A549 (cell line): ENCODE measurements around the gene SLC29A2.

Experiments
- BHLHE40 ChIP-seq: IDR thresholded peaks from 2 replicates; pipeline ENCODE4 v1.6.1; 2012; ENCODE audit warnings: low read depth, low read length, inconsistent platforms
- CTCF ChIP-seq: fragments of >200 bp; sonication (Bioruptor Twin); formaldehyde crosslinking; IDR thresholded peaks from 3 replicates; pipeline ENCODE4 v1.5.1; 2016
- EHF ChIP-seq: fragments of 250-450 bp; sonication (Bioruptor Pico); IDR thresholded peaks from 2 replicates; pipeline ENCODE4 v1.5.0; 2020; ENCODE audit warnings: mild to moderate bottlenecking
- EP300 ChIP-seq, 2 experiments: fragments of >200 bp; sonication (Bioruptor Twin); formaldehyde crosslinking; IDR thresholded peaks; 2 replicates in 1 of 2; 3 replicates in 1 of 2; pipeline ENCODE4 v1.6.1; 2016 to 2017
- GATA3 ChIP-seq: IDR thresholded peaks from 2 replicates; pipeline ENCODE4 v1.6.1; 2012; ENCODE audit warnings: borderline replicate concordance
- KDM1A ChIP-seq: fragments of 200-600 bp; sonication (generic); IDR thresholded peaks from 2 replicates; pipeline ENCODE4 v1.6.1; 2016; ENCODE audit warnings: low read depth, mild to moderate bottlenecking
- POLR2A ChIP-seq: IDR thresholded peaks from 2 replicates; pipeline ENCODE4 v1.6.1; 2012; ENCODE audit warnings: mild to moderate bottlenecking, low read length
- RAD21 ChIP-seq, 2 experiments: fragments of >200 bp in 1 of 2; sonication (Bioruptor Twin) in 1 of 2; formaldehyde crosslinking in 1 of 2; IDR thresholded peaks in 1 of 2; conservative IDR thresholded peaks in 1 of 2; 2 replicates in 1 of 2; 3 replicates in 1 of 2; pipeline ENCODE4 v1.6.1; 2012 to 2018; ENCODE audit warnings: inconsistent platforms in 1 of 2
- RNF2 ChIP-seq: fragments of 200-600 bp; sonication (generic); IDR thresholded peaks from 2 replicates; pipeline ENCODE4 v1.6.1; 2016; ENCODE audit warnings: low read depth, mild to moderate bottlenecking, antibody characterized with exemption, moderate library complexity, borderline replicate concordance
- SMC3 ChIP-seq: fragments of >200 bp; sonication (Bioruptor Twin); formaldehyde crosslinking; IDR thresholded peaks from 3 replicates; pipeline ENCODE4 v1.6.1; 2018; ENCODE audit warnings: inconsistent platforms
- TFCP2L1 ChIP-seq: fragments of 250-450 bp; sonication (Bioruptor Pico); IDR thresholded peaks from 2 replicates; pipeline ENCODE4 v1.5.0; 2021; ENCODE audit warnings: mild to moderate bottlenecking
- ZFP36 ChIP-seq: fragments of 450-650 bp; IDR thresholded peaks from 2 replicates; pipeline ENCODE4 v1.6.1; 2014; ENCODE audit warnings: borderline replicate concordance; ENCODE audit not compliant: partially characterized antibody
- TF ChIP-seq, protein P1 (sequence below): fragments of 450-650 bp; IDR thresholded peaks from 2 replicates; pipeline ENCODE4 v1.6.1; 2014; ENCODE audit warnings: antibody characterized with exemption
- TF ChIP-seq, protein P2 (sequence below): IDR thresholded peaks from 2 replicates; pipeline ENCODE4 v1.6.1; 2012

GRCh38 chr11:66371627-66372415, at the start of gene SLC29A2:
- TF ChIP-seq SMC3, result no peak
- TF ChIP-seq CTCF, result no peak
- no peak for TF ChIP-seq EP300 (IDR thresholded peaks at IDR 0.05)
- TF ChIP-seq POLR2A, result no peak
- TF ChIP-seq EHF (CRISPR knock-in tag), result no peak
- no peak for TF ChIP-seq RAD21 (conservative IDR thresholded peaks at IDR 0.05 in 1 of 2, IDR thresholded peaks at IDR 0.05 in 1 of 2)
- TF ChIP-seq GATA3, result no peak
- TF ChIP-seq BHLHE40, result no peak
- 0 out of 2 replicates have a peak, but pooled peaks have one; percentile 65 for TF ChIP-seq RNF2
- TF ChIP-seq KDM1A, result no peak
- TF ChIP-seq ZFP36, result no peak
- no peak for TF ChIP-seq TFCP2L1 (CRISPR knock-in tag)
- TF ChIP-seq, protein P1, sequence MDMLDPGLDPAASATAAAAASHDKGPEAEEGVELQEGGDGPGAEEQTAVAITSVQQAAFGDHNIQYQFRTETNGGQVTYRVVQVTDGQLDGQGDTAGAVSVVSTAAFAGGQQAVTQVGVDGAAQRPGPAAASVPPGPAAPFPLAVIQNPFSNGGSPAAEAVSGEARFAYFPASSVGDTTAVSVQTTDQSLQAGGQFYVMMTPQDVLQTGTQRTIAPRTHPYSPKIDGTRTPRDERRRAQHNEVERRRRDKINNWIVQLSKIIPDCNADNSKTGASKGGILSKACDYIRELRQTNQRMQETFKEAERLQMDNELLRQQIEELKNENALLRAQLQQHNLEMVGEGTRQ, result no peak
- TF ChIP-seq, protein P2, sequence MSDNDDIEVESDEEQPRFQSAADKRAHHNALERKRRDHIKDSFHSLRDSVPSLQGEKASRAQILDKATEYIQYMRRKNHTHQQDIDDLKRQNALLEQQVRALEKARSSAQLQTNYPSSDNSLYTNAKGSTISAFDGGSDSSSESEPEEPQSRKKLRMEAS, result no peak
